Measurements from ENCODE around the gene SLC51A. TPM values are rescaled to one million over a fixed set of nuclear protein-coding genes. Genes with fewer than 3 reads are reported as not detected.

The SLC51A gene
- total and polyA plus RNA-seq, 2 donors (not counting 3 experiments of a cell fraction or from before 2014, with no cell fraction given), result not detected

DNA sequence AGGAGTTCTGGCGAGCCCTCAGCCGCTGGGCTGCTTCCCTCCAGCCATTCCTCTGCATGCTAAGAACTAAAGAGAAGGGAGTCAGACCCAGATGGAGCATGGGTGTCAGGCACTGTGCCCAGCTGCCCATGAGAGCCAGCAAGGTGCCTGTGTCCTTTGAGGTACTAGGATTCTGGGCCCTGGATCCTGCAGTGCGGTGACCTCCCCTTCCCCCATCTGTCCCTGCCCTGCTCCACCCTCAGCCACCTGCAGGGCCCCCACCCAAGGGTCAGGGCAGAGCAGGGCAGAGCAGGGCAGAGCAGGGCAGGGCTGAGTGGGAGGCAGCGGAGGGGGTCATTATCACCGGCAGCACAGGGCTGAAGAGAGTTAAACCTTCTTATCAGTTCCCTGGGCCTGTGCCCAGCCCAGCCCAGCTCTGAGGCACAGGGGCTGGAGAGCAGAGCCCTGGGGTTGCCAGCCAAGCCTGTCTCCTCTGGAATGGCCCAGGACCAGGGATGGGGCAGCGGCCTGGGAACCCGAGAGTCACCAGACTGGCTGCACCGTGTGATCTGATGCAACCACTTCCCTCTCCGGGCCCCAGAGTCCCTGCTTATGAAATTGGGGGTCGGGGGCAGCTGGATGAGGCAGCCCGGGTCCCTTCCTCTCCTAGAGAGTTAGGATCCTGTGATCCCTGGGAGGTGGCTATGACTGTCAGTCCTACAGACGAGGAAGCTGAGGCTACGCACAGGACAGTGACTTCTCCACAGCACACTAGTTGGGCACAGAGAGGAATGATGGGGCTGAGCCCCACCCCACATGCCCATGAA lies 22.4 kb upstream of the SLC51A start:
- no peak overlapping the region for H3K27ac ChIP-seq (ENCODE audit: insufficient read depth, low read depth, low read length)
- TF ChIP-seq GATA2 (IDR thresholded peaks at IDR 0.05; ENCODE audit: insufficient read depth, insufficient read length, low read depth, low read length) (no peak), MYC (IDR thresholded peaks at IDR 0.05; ENCODE audit: low read depth, low read length) (no peak), FOS (IDR thresholded peaks at IDR 0.05; ENCODE audit: borderline replicate concordance, insufficient read depth, low read length) (no peak), POLR2A (IDR thresholded peaks at IDR 0.05; ENCODE audit: low read depth, low read length) (no peak), JUN (IDR thresholded peaks at IDR 0.05; ENCODE audit: borderline replicate concordance, insufficient read depth, insufficient read length, low read depth) (no peak), EZH2 (IDR thresholded peaks at IDR 0.05; ENCODE audit: borderline replicate concordance, low read depth, low read length, severe bottlenecking) (no peak), POLR2AphosphoS5 (IDR thresholded peaks at IDR 0.05; ENCODE audit: insufficient read depth, low read depth, low read length) (no peak)
- TF ChIP-seq, protein P1, sequence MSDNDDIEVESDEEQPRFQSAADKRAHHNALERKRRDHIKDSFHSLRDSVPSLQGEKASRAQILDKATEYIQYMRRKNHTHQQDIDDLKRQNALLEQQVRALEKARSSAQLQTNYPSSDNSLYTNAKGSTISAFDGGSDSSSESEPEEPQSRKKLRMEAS (IDR thresholded peaks at IDR 0.05; ENCODE audit: insufficient read depth, insufficient read length), result no peak
- TF ChIP-seq, protein P2, sequence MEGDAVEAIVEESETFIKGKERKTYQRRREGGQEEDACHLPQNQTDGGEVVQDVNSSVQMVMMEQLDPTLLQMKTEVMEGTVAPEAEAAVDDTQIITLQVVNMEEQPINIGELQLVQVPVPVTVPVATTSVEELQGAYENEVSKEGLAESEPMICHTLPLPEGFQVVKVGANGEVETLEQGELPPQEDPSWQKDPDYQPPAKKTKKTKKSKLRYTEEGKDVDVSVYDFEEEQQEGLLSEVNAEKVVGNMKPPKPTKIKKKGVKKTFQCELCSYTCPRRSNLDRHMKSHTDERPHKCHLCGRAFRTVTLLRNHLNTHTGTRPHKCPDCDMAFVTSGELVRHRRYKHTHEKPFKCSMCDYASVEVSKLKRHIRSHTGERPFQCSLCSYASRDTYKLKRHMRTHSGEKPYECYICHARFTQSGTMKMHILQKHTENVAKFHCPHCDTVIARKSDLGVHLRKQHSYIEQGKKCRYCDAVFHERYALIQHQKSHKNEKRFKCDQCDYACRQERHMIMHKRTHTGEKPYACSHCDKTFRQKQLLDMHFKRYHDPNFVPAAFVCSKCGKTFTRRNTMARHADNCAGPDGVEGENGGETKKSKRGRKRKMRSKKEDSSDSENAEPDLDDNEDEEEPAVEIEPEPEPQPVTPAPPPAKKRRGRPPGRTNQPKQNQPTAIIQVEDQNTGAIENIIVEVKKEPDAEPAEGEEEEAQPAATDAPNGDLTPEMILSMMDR (IDR thresholded peaks at IDR 0.05; ENCODE audit: extremely low read depth in 1 of 2, insufficient read depth in 1 of 2, low read depth in 1 of 2, low read length in 2 of 2), result no peak
- H3K4me1 ChIP-seq (ENCODE audit: control insufficient read depth, extremely low read depth, insufficient read depth, low read length), result no peaks in the 10 kb centered on the region
- DNase-seq (ENCODE audit: low read depth, low spot score), result no peak
- H3K36me3 ChIP-seq (ENCODE audit: control insufficient read depth in 2 of 2, extremely low read depth in 1 of 2, insufficient read depth in 2 of 2, low read length in 2 of 2), result no peaks in the 10 kb centered on the region
- FAIRE-seq, result no peak
- H3K4me2 ChIP-seq (ENCODE audit: insufficient read depth, low read length), result no peak overlapping the region
- H3K9me3 ChIP-seq (replicated peaks; ENCODE audit: control insufficient read depth, insufficient read depth, low read length), result no peaks in the 10 kb centered on the region
- no peaks in the 10 kb centered on the region for H3K27me3 ChIP-seq (ENCODE audit: control insufficient read depth in 2 of 2, insufficient read depth in 2 of 2, low read length in 2 of 2)
- ChIA-PET POLR2A (no interaction called here), CTCF (interaction anchor here (1.2 to 3.1 kb wide), 2 partner anchors 121 to 172 kb away, joined by 4 to 20 read pairs; no protein-coding TSS in a partner anchor)
- dilution Hi-C loops (cut with MboI; ENCODE audit: extremely low pct_ligation_motif_present, low sequenced_read_pairs) (no loop called here), intact Hi-C loops (cut with micrococcal nuclease) (no loop called here)
- no peaks in the 10 kb centered on the region for H3K79me2 ChIP-seq (ENCODE audit: control insufficient read depth, insufficient read depth, low read length)
- no peak overlapping the region for H2AFZ ChIP-seq (ENCODE audit: low read depth, low read length)
- no TSS peak for BruUV-seq (replicated peaks)
- no peak overlapping the region for H3K4me3 ChIP-seq (replicated peaks in 1 of 3; ENCODE audit: insufficient read depth in 1 of 3, low read depth in 1 of 3, low read length in 3 of 3)
- H3K9me1 ChIP-seq (replicated peaks; ENCODE audit: control insufficient read depth, extremely low read depth, insufficient read depth, low read length), result no peaks in the 10 kb centered on the region
- no peak overlapping the region for H3K9ac ChIP-seq (replicated peaks; ENCODE audit: extremely low read depth, insufficient read depth, low read length)
- no peaks in the 10 kb centered on the region for H4K20me1 ChIP-seq (replicated peaks; ENCODE audit: control insufficient read depth, extremely low read depth, insufficient read depth, low read length)

Measured in endothelial cell of umbilical vein (primary cell).